C4-2B (cell line): ENCODE data around the gene LSM11.

ENCODE experiments used
- H3K27ac ChIP-seq: fragments of 450-650 bp; 2 replicates; pipeline ENCODE4 v1.5.1; 2017
- ZFX ChIP-seq: fragments of 450-650 bp; IDR thresholded peaks from 2 replicates; pipeline ENCODE4 v1.6.1; 2017
- TF ChIP-seq, protein P1 (sequence below): fragments of 450-650 bp; conservative IDR thresholded peaks from 2 replicates; pipeline ENCODE4 v1.5.1; 2017; ENCODE audit warnings: mild to moderate bottlenecking

LSM11 gene

DNA sequence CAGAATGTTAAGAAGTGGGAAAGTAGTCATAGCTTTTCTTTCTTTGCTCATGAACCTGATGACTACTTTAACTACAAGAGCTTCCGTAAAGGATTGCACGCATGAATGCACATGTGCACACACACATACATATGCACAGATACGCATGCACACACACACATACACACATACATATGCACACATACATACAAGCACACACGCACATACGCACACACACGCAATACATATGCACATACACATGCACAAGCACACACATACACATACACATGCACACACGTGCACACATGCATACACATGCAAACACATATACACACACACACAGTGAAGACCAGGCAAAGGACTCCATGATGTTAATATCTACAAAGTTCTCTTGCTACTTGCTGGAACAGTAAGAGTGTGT lies 22.9 kb downstream of the LSM11 start:
- H3K27ac ChIP-seq, result no peak overlapping the region
- TF ChIP-seq ZFX, result no peak
- TF ChIP-seq, protein P1, sequence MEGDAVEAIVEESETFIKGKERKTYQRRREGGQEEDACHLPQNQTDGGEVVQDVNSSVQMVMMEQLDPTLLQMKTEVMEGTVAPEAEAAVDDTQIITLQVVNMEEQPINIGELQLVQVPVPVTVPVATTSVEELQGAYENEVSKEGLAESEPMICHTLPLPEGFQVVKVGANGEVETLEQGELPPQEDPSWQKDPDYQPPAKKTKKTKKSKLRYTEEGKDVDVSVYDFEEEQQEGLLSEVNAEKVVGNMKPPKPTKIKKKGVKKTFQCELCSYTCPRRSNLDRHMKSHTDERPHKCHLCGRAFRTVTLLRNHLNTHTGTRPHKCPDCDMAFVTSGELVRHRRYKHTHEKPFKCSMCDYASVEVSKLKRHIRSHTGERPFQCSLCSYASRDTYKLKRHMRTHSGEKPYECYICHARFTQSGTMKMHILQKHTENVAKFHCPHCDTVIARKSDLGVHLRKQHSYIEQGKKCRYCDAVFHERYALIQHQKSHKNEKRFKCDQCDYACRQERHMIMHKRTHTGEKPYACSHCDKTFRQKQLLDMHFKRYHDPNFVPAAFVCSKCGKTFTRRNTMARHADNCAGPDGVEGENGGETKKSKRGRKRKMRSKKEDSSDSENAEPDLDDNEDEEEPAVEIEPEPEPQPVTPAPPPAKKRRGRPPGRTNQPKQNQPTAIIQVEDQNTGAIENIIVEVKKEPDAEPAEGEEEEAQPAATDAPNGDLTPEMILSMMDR, result no peak

DNA sequence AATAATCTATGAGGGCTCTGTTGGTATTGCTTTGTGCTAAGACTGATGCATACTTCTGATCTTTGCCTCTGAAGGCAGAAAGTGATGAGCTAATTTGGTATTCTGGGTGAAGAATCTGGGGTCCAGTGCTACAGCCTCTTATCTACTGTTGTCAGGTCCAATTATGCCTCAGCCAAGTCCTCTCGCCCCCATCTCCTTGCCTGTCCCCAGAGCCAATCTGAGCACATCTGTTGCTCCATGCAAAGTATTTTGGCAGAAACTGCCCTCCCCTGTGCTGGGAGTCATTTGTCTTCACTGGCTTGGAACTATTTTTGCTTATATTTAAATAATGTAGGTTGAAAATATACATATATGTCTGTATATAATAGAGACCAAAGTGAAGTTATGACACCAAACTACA lies 23.4 kb downstream of the LSM11 start:
- TF ChIP-seq, protein P1, result no peak
- TF ChIP-seq ZFX, result no peak
- no peak overlapping the region for H3K27ac ChIP-seq

- H3K27ac ChIP-seq, result no peak overlapping the region
- TF ChIP-seq, protein P1, result no peak
- no peak for TF ChIP-seq ZFX
Measured at GRCh38 chr5:157767689-157768088, 24.2 kb downstream of the LSM11 start.

DNA sequence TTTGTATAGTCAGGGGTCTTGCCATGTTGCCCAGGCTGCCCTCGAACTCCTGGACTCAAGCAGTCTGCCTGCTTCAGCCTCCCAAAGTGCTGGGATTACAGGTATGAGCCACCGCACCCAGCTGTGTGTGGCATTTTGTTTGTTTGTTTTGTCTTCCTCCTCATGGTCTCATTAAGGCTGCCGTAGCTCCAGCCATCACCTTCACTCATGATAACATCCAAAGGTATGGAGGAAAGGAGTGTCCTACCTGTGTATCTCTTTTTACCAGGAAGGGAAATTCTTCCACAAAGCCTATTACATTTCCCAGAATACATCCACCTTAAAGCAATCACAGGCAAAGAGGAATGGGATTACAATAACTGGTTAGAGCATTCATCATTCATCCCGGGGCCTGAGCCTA lies 27.2 kb downstream of the LSM11 start:
- H3K27ac ChIP-seq, result no peak overlapping the region
- TF ChIP-seq ZFX, result no peak
- TF ChIP-seq, protein P1, result no peak

- TF ChIP-seq, protein P1, result no peak
- no peak for TF ChIP-seq ZFX
- H3K27ac ChIP-seq, result no peak overlapping the region
Measured at GRCh38 chr5:157772127-157772526, 28.6 kb downstream of the LSM11 start.

DNA sequence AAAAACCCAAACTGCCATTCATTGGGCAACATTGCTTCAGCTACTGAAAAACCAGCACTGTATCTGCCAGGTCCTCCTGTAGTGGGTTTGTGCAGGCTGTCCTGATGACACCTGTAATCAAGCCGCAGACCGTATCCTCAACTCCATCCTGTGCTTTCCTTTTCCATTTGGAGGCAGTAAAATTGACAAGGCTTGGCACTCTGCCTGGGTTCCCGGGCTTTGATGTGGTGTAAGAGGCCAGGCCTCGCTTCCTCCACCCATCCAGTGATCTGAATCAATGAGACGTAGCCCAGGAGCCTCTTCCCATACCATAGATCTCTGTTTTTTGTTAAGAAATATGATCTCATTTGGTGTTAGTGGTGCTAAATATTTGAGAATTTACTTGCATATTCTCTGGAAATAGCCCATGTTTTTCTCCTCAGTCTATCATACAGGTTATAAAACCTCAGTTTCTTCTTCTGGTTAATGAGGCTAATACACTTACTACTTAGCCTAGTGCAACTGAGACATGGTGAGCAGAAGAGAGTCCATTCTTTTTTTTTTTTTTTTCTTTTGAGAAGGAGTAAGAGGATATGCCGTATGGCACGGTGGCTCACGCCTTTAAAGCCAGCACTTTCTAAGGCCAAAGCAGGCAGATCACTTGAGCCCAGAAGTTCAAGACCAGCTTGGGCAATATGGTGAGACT lies 34.8 kb downstream of the LSM11 start:
- no peak overlapping the region for H3K27ac ChIP-seq
- TF ChIP-seq ZFX, result no peak
- TF ChIP-seq, protein P1, result no peak

DNA sequence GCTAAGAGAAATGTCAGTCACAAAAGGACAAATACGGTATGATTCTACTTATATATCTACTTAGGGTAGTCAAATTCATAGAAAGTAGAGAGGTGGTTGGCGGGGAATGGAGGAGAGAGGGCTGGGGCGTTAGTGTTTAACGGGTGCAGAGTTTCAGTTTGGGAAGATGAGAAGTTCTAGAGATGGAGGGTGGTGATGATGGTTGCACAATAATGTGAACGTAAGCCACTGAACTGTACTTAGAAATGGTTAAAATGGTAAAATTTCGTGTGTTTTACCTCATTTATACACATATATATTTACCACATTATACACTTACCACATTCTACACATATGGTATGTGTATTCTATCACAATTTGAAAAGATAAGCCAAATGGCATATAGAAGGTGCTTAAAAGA lies 35.7 kb downstream of the LSM11 start:
- H3K27ac ChIP-seq, result no peak overlapping the region
- no peak for TF ChIP-seq ZFX
- TF ChIP-seq, protein P1, result no peak
